ENCODE results near the gene ZNF548. TPM values are rescaled to one million over a fixed set of nuclear protein-coding genes. Genes with fewer than 3 reads are reported as not detected.

The ZNF548 gene
- total RNA-seq, 1 donor from 2014 or later: 13.5 TPM

DNA sequence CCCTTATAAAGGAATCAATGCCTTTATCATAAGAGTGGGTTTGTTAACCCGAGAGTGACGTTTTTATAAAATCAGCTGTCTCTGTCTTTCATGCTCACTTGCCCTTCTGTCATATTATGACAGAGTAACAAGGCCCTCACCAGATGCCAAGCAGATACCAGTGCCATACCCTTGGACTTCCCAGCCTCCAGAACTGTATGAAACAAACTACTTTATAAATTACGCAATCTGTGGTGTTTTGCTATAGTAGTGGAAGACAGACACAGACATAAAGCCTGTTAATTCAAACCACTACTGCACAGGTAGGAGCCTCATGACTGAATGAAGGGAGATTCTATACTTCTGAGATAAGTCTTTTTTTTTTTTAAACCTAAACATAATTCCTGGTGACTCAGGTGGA lies 62.7 kb downstream of the ZNF548 start:
- intact Hi-C loops (cut with DNase I): no loop called here
- ATAC-seq (ENCODE audit: poor library complexity) (no peak), DNase-seq (no peak)

Other genes starting within 250 kb of the ZNF548 start
- not detected for gene ZIM3, start 244.7 kb upstream of the ZNF548 start, total RNA-seq
- gene DUXA, start 222.4 kb upstream of the ZNF548 start, total RNA-seq: not detected
- 18.1 TPM for gene ZNF264, start 198.4 kb upstream of the ZNF548 start, total RNA-seq
- 0.91 TPM for gene AURKC, start 158.8 kb upstream of the ZNF548 start, total RNA-seq
- 8.4 TPM for gene ZNF805, start 149.2 kb upstream of the ZNF548 start, total RNA-seq
- gene ZNF460, start 109.4 kb upstream of the ZNF548 start, total RNA-seq: 23.0 TPM
- gene ZNF543, start 69.4 kb upstream of the ZNF548 start, total RNA-seq: 5.6 TPM
- gene ZNF304, start 38.6 kb upstream of the ZNF548 start, total RNA-seq: 7.5 TPM
- gene TRAPPC2B, start 26.3 kb upstream of the ZNF548 start, total RNA-seq: 9.1 TPM
- gene ZNF547, start 26.3 kb upstream of the ZNF548 start, total RNA-seq: 3.3 TPM
- 10.1 TPM for gene ZNF17, start 21.3 kb downstream of the ZNF548 start, total RNA-seq
- gene ZNF749, start 45.5 kb downstream of the ZNF548 start, total RNA-seq: 3.4 TPM
- 3.7 TPM for gene VN1R1, start 67.3 kb downstream of the ZNF548 start, total RNA-seq
- gene ZNF772, start 87.7 kb downstream of the ZNF548 start, total RNA-seq: 21.4 TPM
- 7.7 TPM for gene ZNF419, start 97.9 kb downstream of the ZNF548 start, total RNA-seq
- gene ZNF773, start 110.1 kb downstream of the ZNF548 start, total RNA-seq: 3.9 TPM
- 4.2 TPM for gene ZNF549, start 137.5 kb downstream of the ZNF548 start, total RNA-seq
- gene ZNF550, start 170.0 kb downstream of the ZNF548 start, total RNA-seq: 8.0 TPM
- gene ZNF416, start 189.1 kb downstream of the ZNF548 start, total RNA-seq: 4.2 TPM
- 3.8 TPM for gene ZIK1, start 194.3 kb downstream of the ZNF548 start, total RNA-seq
- 3.7 TPM for gene ZNF530, start 210.0 kb downstream of the ZNF548 start, total RNA-seq
- 15.7 TPM for gene ZNF134, start 224.4 kb downstream of the ZNF548 start, total RNA-seq
- gene ZNF211, start 243.3 kb downstream of the ZNF548 start, total RNA-seq: 8.6 TPM